ENCODE measurements around the gene PPP1R3C. TPM values are rescaled to one million over a fixed set of nuclear protein-coding genes. Genes with fewer than 3 reads are reported as not detected.

The PPP1R3C gene
- total RNA-seq, result 195 and 201 TPM in 2 replicates

GRCh38 chr10:91632671-91633550 lies at the start of gene PPP1R3C:
TSS of gene PPP1R3C (minus strand) at chr10:91633071. CDS start at chr10:91632969, 102 bp downstream.

Other genes with a start within 250 kb of the PPP1R3C start
- gene HECTD2, start 222.7 kb downstream of the PPP1R3C start, total RNA-seq, result 8.5 and 9.7 TPM in 2 replicates
- 65.9 and 69.8 TPM in 2 replicates for gene TNKS2, start 165.4 kb upstream of the PPP1R3C start, total RNA-seq